Measurements from ENCODE around the gene SLC35G4. TPM values are rescaled to one million over a fixed set of nuclear protein-coding genes. Genes with fewer than 3 reads are reported as not detected.

SLC35G4 gene
- total RNA-seq, 1 donor: not detected

DNA sequence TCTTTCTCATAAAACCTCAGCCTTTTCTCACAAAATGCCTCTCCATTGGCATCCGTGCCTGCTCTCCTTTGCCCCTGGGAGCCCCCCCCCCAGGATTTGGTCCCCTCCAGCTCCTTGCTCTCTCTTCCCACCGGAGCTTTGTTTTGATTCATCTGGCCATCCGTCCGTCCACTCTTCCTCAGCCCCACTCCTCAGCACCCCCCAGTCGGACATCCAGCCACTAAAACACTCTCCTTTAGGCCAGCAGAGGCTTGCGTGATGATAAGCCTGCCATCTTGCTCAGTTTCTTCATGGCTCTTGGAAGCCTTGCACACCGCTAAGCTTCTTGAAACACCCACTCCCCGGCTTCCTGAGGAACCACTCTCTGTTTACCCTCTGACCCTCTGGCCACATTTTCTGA is 48.2 kb downstream of the SLC35G4 start:
- TF ChIP-seq, protein P1, sequence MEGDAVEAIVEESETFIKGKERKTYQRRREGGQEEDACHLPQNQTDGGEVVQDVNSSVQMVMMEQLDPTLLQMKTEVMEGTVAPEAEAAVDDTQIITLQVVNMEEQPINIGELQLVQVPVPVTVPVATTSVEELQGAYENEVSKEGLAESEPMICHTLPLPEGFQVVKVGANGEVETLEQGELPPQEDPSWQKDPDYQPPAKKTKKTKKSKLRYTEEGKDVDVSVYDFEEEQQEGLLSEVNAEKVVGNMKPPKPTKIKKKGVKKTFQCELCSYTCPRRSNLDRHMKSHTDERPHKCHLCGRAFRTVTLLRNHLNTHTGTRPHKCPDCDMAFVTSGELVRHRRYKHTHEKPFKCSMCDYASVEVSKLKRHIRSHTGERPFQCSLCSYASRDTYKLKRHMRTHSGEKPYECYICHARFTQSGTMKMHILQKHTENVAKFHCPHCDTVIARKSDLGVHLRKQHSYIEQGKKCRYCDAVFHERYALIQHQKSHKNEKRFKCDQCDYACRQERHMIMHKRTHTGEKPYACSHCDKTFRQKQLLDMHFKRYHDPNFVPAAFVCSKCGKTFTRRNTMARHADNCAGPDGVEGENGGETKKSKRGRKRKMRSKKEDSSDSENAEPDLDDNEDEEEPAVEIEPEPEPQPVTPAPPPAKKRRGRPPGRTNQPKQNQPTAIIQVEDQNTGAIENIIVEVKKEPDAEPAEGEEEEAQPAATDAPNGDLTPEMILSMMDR (IDR thresholded peaks at IDR 0.05; ENCODE audit: insufficient read depth, low read depth, low read length): no peak
- no peak overlapping the region for H3K4me3 ChIP-seq (ENCODE audit: low read depth, low read length)
- DNase-seq (ENCODE audit: low read depth): no peak

DNA sequence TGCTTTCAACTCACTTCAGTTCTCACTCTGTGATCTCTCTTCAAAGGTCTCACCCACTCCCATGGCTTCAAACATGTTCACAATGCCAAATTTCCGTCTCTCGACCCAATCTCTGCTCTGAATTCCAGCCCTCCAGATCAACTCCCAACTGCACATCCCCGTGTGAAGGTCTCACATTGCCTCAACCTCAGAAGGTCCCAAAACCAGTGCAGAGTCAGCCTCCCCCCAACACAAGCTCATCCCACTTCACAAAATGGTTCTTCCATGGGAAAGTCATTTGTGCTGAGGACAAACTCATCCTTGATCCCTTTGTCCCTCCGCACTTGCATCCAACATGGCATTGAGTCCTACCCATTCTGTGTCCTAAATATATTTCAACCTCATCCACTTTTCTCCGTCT is 48.6 kb downstream of the SLC35G4 start:
- no peak for DNase-seq (ENCODE audit: low read depth)
- TF ChIP-seq, protein P1 (IDR thresholded peaks at IDR 0.05; ENCODE audit: insufficient read depth, low read depth, low read length): no peak
- H3K4me3 ChIP-seq (ENCODE audit: low read depth, low read length): no peak overlapping the region

DNA sequence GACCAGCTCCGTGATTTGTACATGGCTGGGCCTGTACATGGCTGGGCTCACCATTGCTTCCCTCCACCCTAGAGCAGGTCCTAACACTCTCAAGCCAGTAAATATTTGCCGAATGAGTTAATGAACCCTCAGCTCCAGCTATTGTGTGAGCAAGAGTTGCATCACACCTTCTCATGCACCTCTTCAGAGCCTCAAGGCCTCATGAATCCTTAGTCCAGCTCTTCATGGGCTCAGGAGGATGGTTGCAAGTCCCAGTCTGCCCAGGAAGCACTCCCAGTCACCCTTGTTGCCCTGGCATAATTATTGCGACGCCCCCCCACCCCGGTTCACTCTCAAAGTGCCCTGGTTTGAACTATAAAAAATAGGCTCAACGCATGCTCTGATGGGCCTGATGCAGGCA is 49.6 kb downstream of the SLC35G4 start:
- TF ChIP-seq, protein P1 (IDR thresholded peaks at IDR 0.05; ENCODE audit: insufficient read depth, low read depth, low read length): no peak
- no peak for DNase-seq (ENCODE audit: low read depth)
- H3K4me3 ChIP-seq (ENCODE audit: low read depth, low read length): no peak overlapping the region

Small RNA genes within 50 kb of the gene (small RNA-seq; reads per million reads assigned to genes)
- not detected for gene AP001120.4

Other genes starting within 250 kb of the SLC35G4 start
- gene GNAL, start 79.7 kb downstream of the SLC35G4 start, total RNA-seq: under 0.01 and 0.32 TPM in 2 replicates
- 38.7 and 40.6 TPM in 2 replicates for gene CHMP1B, start 241.8 kb downstream of the SLC35G4 start, total RNA-seq